DMS153 treated with DMSO at 0.1 percent for 48 hours (cell line): ENCODE results near the gene TMEM222.

Experiments used
- DNase-seq: peaks from one replicate; lab custom pipeline; 2025; ENCODE audit not compliant: unreplicated experiment; lab: John Stamatoyannopoulos, UW

TMEM222 gene

DNA sequence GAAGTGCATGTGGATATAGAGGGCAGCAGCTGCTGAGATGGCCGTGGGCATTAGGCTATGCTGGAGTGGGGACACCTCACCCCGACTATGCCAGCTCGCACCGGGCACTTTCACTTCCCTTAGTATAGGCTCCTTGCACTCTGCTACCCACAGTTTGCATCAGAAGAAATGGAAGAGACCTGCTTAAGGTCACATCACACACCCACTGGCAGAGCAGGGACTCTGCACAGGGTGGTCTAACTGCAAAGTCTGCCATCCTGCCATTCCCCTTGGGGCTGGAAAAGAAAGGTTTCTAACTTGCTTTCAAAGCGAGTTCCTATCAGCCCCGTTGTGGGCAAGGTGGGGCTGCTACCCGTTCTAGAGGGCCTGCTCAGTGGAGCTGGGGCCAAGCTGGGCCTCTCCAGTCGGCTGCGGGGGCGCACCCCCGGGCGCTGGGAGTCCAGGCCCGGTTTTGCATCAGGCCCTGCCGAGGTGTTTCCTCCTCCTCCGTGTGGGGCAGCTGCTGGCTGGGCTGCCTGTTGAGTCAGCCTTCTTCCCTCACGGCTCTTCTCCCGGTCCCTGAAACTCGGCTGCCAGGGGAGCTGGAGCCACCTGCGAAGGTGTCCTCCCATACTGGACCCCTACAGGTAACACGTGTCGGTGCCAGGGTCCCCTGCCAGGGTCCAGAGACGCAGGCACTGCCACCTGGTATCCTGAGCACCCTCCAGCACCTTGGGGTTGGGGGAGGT is 19.7 kb downstream of the TMEM222 start, which contains the start of gene SYTL1:
SYTL1 (plus strand) TSS at position 498 of the 728 bp plus-strand sequence. CDS start 3,313 bp downstream, outside the sequence.
- DNase-seq = peak; percentile 62

DNA sequence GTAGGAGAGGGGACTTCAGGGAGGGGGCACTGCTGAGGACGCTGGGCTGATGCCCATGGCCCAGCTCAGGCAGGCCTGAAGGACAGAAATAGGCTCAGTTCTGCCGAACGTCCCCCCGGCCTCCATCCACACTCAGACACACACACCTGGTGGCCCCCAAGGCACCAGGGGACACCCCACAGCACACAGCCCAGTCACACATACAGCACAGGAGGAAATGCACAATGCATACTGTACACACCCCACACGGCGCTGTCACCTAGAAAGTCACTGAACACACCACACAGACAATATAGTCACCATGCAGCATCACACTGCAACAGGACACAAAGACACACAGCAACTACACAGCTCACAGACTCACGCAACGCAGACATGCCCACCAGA is 20.4 kb downstream of the TMEM222 start:
- DNase-seq = no peak

DNA sequence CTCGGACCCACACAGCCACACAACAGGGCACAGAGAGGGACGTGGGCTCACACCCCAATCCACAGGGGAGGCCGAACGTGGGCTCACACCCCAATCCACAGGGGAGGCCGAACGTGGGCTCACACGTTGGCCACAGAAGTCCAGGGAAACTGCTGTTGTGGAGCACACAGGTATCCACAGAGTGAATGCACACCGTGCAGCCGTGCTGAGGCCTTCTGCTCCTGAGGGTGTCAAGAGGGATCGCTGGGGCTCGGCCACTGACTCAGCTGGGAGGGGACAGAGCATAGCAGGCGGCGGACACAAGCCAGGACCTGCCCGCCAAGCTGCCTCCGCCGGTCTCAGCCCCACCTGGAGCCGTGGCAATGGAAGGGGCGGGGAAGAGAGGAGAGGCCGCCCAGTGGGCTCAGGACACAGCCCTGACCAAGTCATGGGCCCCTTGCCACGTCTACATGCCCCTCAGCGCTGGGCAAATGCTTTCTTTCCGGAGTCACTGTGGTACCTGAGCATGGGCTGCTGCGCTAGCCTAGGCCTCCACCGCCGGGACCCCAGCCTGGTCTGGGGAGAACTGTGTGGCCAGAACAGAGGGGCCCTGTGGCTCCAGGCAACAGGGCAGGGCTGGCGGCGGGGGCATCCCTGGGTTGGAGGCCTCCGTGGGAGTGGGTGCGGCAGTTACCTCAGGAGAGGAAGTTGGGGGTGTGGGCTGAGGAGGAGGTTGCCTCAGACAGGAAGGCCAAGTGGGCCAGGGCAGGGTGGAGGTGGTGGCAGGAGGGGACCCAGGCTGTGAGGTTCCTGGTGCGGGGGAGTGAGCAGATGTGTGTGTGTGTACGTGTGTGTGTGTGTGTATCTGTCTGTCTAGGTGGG is 21.0 kb downstream of the TMEM222 start:
- DNase-seq = peak; percentile 75

DNA sequence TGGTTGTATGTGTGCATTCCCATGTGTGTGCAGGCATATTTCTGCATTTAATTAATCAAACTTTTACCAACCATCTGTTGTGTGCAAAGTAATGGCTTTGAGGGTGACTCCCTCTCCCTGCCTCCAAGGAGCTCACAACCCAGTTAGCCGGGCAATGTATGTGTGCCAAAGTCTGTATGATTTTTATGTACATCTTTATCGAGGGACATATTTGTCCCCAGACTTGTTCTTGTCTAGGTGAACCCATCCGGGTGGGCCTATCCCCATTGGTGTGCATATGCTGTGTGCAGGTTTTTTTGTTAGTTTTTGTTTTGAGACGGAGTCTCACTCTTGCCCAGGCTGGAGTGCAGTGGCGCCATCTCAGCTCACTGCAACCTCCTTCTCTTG is 21.7 kb downstream of the TMEM222 start:
- no peak for DNase-seq

DNA sequence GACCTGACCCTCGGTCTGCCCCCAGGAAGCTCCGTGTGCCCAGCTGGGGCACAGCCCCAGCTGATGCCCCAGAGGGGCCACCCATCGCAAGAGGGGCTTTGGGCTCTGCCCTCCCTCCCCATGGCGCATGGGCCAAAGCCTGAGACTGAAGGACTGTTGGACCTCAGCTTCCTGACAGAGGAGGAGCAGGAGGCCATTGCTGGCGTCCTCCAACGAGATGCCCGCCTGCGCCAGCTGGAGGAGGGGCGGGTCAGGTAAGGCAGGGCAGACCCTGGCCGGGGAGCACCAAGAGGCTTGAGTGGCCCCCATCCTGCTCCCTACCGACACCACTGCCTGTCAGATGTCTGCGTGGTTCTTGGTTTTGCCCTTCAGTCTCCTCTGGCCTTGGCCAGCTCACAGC is 23.3 kb downstream of the TMEM222 start:
- no peak for DNase-seq

DNA sequence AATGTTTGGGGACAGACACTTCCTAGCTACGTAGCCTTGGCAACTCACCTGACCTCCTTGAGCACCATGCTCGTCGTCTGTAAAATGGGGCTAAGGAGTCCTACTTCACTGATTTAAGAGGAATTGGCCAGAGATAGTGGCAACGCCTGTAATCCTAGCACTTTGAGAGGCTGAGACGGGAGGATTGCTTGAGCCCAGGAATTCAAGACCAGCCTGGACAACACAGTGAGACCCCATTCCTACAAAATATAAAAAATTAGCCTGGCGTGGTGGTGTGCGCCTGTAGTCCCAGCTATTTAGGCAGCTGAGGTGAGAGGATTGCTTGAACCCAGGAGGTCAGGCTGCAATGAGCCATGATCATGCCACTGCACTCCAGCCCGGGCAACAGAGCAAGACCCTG is 24.4 kb downstream of the TMEM222 start:
- DNase-seq = no peak

DNA sequence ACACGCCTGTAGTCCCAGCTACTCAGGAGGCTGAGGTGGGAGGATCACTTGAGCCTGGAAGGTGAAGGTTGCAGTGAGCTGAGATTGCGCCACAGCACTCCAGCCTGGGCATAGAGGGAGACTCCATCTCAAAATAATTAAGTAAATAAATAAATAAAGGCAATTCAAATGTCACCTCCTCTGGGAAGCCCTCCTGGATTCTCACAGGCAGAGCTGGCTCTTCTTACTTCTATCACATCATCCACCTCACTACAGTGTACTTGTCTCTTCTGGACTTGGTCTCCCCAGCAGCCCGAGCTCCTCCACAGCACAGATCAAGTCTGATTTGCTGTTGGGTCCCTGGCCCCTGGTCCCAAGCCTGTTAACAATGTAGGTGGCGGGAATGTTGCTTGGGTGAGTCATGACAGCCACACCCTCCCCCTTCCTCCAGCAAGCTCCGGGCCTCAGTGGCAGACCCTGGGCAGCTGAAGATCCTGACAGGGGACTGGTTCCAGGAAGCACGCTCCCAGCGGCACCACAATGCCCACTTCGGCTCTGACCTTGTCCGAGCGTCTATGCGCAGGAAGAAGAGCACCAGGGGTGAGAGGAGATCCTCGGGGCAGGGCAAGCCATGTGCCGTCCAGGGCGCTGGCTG is 25.1 kb downstream of the TMEM222 start:
- no peak for DNase-seq

DNA sequence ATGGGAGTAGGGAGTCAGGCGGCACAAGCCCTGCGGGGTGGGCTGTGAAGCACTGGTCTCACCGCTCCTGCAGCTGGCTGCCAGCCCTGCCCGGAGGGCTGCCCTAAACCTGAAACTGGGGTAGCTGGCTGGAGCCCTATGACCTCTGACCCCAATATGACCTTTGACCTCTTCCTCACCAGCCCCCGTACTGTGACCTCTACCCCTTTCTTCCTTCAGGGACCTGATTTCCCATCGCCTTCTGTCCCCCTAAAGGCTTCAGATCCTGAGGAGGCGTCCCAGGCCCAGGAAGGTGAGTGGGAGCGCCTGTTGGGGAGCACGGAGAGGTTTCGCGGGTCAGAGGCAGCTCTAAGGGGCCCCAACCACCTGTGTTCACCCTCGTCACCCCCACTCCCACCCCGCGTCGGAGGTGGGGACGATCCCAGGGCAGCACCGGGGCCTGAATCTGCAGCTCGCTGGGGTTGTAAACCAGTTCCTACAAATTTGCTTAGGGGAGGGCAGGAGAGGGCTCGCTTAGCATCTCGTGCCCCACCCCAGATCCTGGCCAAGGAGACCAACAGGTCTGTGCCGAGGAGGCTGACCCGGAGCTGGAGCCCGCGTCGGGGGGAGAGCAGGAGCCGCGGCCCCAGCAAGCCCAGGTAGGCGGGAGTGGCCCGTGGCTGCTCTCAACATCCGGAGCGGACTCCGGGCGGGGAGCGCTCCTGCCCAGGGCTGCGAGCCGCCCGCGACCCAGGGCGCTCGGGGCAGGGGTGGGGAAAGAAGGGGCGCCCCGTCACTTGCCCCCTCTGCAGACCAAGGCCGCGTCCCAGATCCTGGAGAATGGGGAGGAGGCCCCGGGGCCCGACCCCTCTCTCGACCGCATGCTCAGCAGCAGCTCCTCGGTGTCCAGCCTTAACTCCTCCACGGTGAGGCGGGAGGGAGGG is 27.2 kb downstream of the TMEM222 start:
- peak; percentile 86 for DNase-seq

DNA sequence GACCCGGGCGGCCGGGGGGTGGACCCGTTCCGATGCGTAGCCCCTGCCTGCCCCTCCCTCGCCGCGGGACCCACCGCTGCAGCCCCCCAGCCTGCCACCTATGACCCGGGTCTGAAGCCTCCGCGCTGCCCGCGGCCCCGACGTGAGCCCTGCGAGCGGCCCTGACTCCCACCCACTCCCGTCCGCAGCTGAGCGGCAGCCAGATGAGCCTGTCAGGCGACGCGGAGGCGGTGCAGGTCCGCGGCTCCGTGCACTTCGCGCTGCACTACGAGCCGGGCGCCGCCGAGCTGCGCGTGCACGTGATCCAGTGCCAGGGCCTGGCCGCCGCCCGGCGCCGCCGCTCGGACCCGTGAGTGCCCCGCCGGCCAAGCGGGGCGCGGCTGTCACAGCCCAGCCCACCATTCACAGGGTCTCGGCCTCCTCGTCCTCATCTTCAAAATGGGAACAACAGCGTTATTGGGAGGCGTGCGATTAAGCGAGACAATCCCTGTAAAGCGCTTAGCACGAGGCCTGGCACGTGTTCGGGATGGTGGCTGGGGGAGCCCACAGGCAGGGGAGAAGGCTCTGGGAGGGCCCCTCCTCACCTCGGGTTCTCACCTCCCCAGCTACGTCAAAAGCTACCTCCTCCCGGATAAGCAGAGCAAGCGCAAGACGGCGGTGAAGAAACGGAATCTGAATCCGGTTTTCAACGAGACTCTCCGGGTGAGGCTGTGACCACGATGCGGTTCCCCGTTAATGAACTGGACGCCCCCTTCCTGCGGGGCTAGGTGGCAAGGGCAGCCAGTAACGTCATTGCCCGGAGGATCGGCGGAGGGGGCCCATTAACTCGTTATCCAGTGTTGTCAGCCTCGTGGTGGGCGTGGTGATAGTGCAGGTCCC is 28.1 kb downstream of the TMEM222 start:
- DNase-seq = peak; percentile 83

DNA sequence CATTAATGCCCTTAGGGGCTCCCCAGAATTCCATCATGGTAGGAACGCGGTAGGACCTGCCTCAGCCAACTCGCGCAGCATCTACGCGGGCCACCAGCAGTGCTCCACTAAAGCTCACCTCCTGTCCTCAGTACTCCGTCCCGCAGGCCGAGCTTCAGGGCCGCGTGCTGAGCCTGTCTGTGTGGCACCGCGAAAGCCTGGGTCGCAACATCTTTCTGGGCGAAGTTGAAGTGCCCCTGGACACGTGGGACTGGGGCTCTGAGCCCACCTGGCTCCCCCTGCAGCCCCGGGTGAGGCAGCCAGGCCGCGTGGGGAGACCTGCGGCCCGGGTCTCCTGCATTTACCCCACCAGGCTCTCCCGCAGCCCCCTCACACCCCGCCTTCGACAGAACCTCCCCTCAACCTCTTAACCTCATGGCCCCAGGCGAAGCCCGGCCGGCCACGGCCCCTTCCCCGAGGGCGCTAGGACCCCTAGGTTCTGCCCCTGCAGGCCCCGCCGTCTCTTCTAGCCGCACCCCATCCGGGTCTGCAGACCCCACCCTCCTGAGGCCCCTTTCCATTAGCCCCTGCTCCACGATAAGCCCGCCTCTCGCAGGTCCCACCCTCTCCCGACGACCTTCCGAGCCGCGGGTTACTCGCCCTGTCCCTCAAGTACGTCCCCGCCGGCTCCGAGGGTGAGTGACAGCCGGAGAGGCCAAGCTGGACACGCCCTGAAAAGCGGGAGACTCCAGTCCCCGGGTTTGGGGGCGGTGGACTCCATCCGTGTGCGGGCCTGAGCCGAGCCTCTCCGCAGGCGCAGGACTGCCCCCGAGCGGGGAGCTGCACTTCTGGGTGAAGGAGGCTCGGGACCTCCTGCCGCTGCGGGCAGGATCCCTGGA is 28.9 kb downstream of the TMEM222 start:
- DNase-seq = peak; percentile 75

DNA sequence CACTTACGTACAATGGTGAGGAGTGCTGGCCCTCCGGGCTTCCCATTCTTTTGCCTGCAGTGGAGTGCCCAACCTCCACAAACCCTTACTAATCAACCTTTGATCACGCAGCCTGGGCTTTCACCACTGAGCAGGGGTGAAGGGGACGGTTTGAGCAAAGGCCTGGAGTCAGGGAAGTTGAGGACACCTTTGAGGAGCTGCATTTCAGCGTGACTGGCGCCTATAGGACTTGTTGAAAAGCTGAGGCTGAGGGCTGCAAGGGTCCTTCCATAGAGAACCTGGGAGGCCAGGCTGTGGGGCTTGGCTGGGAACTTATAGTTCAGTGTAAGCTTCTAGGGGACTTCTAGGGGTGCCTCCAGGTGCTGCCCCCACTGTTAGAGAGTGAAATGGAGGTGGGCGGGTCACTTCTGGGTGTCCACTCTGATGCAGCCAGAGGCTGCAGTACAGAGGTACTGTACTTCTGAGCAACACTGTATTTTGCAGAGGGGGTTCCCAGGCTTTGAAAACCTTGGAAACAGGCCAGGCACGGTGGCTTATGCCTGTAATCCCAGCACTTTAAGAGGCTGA is 29.7 kb downstream of the TMEM222 start:
- peak; percentile 75 for DNase-seq

DNA sequence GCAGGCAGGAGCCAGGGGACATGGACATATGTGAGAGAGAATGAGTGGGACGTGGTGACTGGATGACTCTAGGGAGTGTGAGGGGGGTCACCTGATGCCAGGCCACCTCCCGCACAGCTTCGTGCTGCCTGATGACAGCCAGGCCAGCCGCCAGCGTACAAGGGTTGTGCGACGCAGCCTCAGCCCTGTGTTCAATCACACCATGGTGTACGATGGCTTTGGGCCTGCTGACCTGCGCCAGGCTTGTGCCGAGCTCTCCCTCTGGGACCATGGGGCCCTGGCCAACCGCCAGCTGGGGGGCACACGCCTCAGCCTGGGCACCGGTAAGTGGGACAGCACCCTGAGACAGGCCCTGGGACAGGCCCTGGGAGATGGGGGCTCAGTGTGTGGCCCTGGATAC is 31.2 kb downstream of the TMEM222 start:
- no peak for DNase-seq

DNA sequence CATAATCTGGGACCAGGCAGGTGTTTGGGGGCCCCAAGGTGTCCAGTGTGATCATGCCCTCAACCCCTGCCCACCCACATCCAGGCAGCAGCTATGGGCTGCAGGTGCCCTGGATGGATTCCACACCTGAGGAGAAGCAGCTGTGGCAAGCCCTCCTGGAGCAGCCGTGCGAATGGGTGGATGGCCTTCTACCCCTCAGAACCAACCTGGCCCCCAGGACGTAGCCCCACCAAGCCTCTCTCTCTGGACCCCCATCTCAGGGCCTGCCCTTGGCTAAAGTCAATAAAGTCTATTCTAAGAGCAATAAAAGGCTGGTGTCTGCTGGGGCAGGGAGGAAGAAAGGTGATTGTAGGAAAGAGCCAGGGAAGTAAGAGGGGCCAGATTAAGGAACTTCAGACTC is 31.7 kb downstream of the TMEM222 start:
- no peak for DNase-seq

DNA sequence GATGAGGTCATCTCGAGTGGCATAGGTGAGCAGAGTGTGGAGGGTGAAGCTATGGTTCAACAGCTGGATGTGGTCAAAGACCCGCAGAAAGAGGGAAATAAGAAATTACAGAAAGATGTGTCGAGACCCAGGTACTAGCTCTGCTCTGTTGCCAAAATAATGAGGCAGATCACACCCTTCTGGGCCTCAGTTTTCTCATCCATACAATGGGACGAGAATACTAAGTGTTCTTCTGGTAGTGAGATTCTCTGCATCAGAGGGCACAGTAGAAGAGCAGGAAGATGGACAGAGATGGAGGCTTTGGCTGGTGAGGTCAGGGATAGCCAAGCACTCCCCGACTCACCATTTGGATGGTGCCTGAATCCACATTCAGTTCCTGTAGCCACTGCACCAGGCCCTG is 33.7 kb downstream of the TMEM222 start:
- DNase-seq = no peak

DNA sequence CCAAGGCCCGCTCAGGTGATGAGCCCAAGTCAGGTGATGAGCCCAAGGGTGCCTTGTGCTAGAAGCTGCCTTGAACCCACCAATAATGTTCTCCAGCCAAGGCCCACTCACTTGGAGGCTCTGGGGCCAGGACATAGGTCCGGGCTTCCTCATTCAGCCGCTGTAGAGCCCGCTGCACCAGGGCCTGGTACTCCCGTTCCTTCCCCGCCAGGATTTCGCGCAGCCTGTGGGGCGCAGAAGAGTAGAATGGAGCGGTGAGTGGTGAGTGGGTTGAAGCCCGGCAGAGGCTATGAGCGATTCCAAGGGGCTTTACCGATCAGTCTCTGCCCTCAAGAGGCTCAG is 34.3 kb downstream of the TMEM222 start:
- DNase-seq = no peak

DNA sequence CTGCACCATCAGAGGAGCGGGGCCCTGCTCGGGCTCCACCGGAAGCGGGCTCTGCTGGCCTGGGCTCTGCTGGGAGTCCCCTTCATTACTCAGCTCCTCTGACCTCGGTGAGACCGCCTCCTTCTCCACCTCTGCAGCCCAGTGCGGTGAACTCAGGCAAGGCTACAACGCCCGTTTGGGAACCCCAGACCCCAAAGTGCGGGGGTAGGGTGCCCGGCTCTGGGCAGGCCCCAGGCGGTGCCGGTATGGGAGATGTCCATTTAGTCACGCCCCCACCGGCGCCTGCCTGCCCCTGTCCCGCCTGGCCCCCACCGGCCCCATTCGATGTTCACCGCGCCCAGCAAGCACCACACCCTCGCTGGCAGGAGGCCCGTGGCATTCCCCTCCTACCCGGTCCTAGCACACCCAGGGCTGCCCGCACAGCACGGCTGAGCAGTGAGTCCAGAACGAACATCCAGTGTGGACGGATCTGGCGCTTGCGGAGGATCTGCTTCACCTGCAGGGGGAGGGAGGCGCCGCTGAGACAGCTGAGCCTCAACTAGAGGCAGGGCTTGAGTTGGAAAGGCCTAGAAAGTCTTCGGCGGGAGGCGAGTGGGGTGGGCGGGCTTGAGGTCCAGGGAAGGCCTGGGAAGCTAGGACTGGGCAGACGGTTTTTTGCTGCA is 34.8 kb downstream of the TMEM222 start:
- no peak for DNase-seq

DNA sequence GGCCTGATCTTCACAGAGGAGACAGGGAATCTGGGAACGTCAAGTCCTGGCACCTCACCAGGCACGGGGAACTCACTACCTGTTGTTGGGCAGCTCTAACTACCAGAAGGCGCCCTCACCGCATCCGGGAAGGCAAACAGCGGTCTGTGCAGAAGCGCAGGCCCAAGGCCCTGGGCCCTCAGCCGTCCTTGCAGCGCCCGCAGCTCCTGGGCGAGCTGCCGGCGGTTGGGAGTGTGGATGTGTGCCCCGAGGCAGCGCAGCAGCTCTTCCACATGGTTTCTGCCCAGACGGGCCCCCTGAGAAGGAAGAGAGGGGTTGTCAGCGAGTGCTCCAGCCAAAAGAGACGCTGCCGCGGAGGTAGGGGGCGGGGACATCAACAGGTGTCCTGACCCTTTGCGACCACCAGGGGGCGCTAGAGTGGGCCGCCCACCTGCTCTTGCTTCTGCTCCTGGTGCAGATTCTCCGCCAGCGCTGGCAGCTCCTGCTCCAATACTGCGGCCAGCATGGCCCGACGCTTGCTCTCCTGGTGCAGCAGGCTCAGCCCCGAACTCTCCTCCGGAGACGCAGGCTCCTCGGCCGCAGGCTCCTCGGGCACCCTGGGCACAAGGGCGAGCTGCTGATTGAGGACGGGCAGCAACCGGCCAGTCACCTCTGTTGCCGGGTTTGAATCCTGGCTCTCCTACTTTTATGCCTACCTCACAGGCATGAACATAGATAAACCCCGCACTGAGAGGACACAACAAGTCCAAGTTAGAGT is 35.5 kb downstream of the TMEM222 start:
- DNase-seq = peak; percentile 72
